CD4-positive, alpha-beta T cell (primary cell): ENCODE data around the gene SLC44A1. TPM values are rescaled to one million over a fixed set of nuclear protein-coding genes. Genes with fewer than 3 reads are reported as not detected.

Experiments used
- ATAC-seq: fragments of 200-7000 bp; cut with Tn5 transposase; one replicate; pipeline ENCODE4 v1.10.0; 2022; ENCODE audit warnings: mild to moderate bottlenecking; ENCODE audit not compliant: poor library complexity
- CTCF ChIA-PET: fragments of 350-600 bp; sonication (Branson Sonifier 250); formaldehyde crosslinking; loops from one replicate; lab custom pipeline; 2021; ENCODE audit warnings: antibody characterized with exemption, inconsistent platforms; lab: Charles Lee
- POLR2A ChIA-PET: fragments of 350-600 bp; sonication (Branson Sonifier 250); formaldehyde crosslinking; loops from one replicate; lab custom pipeline; 2021; ENCODE audit warnings: antibody characterized with exemption, inconsistent platforms; lab: Charles Lee
- DNase-seq, 14 experiments: peaks; one replicate each; pipeline ENCODE4 v3.0.0-alpha.2; 2013 to 2020; ENCODE audit warnings: mixed read lengths in 2 of 14
- H3K27ac ChIP-seq, 2 donors: one replicate each; pipeline versions ENCODE4 v1.5.1 to v1.7.0; 2013; ENCODE audit warnings: low read length in 2 of 2, low read depth in 1 of 2, mild to moderate bottlenecking in 1 of 2
- H3K27me3 ChIP-seq, 2 experiments: 1 replicate in 1 of 2; 2 replicates in 1 of 2; pipeline versions ENCODE4 v1.6.1 to v1.7.0; 2013; ENCODE audit warnings: low read length in 2 of 2, control low read depth in 1 of 2, mild to moderate bottlenecking in 1 of 2, moderate library complexity in 1 of 2; ENCODE audit not compliant: insufficient read depth in 2 of 2, control insufficient read depth in 1 of 2
- H3K36me3 ChIP-seq: one replicate; pipeline ENCODE4 v1.6.1; 2013; ENCODE audit warnings: low read length, control low read depth; ENCODE audit not compliant: insufficient read depth
- H3K4me1 ChIP-seq: one replicate; pipeline ENCODE4 v1.6.1; 2013; ENCODE audit warnings: low read length, control low read depth; ENCODE audit not compliant: insufficient read depth
- H3K4me3 ChIP-seq: one replicate; pipeline ENCODE4 v1.5.1; 2013; ENCODE audit warnings: mild to moderate bottlenecking, low read length, moderate library complexity
- H3K9me3 ChIP-seq, 2 experiments: 1 replicate in 1 of 2; 2 replicates in 1 of 2; pipeline versions ENCODE4 v1.6.1 to v1.7.0; 2013; ENCODE audit warnings: low read length in 2 of 2, mild to moderate bottlenecking in 2 of 2, control low read depth in 1 of 2, moderate library complexity in 1 of 2; ENCODE audit not compliant: control insufficient read depth in 1 of 2, insufficient read depth in 1 of 2
- H3K27ac Mint-ChIP-seq: one replicate; pipeline ENCODE4 v1.8.0; 2020; ENCODE audit warnings: mixed read lengths
- H3K27me3 Mint-ChIP-seq: one replicate; pipeline ENCODE4 v1.8.0; 2021; ENCODE audit warnings: mixed read lengths
- H3K36me3 Mint-ChIP-seq: one replicate; pipeline ENCODE4 v1.8.0; 2021; ENCODE audit warnings: low read depth, mixed read lengths
- H3K4me1 Mint-ChIP-seq: one replicate; pipeline ENCODE4 v1.8.0; 2021; ENCODE audit warnings: low read depth, mixed read lengths
- H3K4me3 Mint-ChIP-seq: one replicate; pipeline ENCODE4 v1.8.0; 2020; ENCODE audit warnings: mild to moderate bottlenecking, mixed read lengths
- H3K9me3 Mint-ChIP-seq: one replicate; pipeline ENCODE4 v1.8.0; 2020; ENCODE audit warnings: mixed read lengths
- intact Hi-C, 2 experiments: fragments of 100-400 bp; cut with DNase I in 1 of 2; cut with micrococcal nuclease in 1 of 2; formaldehyde crosslinking; loops; one replicate each; pipeline versions ENCODE4 v1.15.1 to v1.9.0; 2023 to 2025; cut with DNase I, micrococcal nuclease
- total RNA-seq, 174 experiments: library from RNA in 2 of 174; stranded (reverse) in 2 of 174; gene quantifications; one replicate each; pipeline ENCODE4 v1.2.3 and lab custom pipeline; 2021 to 2026
- TF ChIP-seq, protein P1 (sequence below): fragments of 200-600 bp; IDR thresholded peaks from one replicate; pipeline ENCODE4 v1.8.0; 2022; ENCODE audit warnings: antibody characterized with exemption, mild to moderate bottlenecking

SLC44A1 gene
- total RNA-seq, 2 experiments from 2014 or later: 5.1 to 5.9 TPM

DNA sequence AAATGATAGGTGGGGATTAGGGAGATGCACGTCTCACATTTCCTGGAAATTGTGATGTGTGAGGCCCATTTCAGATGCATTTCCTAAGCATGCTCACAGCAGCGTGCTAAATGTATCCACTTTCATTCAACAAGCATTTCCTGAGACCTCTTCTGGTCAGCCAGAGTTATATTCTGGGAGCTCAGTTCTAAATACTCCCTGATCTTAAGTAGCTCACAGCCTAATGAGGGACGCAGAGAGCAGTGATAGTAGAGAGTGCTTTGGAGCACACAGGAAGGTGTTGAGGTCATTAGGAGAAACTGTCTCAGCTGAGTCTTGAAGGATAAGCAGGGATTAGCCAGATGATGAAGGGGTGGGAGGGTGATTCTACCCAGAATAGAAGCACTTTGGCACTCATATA, 157.2 kb downstream of the SLC44A1 start:
- H3K4me1 ChIP-seq: peaks cover 24% of the 10 kb centered on the region
- H3K36me3 ChIP-seq: no peaks in the 10 kb centered on the region
- H3K4me3 ChIP-seq: no peak overlapping the region
- peaks cover 70% of the 10 kb centered on the region for H3K27me3 Mint-ChIP-seq
- TF ChIP-seq, protein P1, sequence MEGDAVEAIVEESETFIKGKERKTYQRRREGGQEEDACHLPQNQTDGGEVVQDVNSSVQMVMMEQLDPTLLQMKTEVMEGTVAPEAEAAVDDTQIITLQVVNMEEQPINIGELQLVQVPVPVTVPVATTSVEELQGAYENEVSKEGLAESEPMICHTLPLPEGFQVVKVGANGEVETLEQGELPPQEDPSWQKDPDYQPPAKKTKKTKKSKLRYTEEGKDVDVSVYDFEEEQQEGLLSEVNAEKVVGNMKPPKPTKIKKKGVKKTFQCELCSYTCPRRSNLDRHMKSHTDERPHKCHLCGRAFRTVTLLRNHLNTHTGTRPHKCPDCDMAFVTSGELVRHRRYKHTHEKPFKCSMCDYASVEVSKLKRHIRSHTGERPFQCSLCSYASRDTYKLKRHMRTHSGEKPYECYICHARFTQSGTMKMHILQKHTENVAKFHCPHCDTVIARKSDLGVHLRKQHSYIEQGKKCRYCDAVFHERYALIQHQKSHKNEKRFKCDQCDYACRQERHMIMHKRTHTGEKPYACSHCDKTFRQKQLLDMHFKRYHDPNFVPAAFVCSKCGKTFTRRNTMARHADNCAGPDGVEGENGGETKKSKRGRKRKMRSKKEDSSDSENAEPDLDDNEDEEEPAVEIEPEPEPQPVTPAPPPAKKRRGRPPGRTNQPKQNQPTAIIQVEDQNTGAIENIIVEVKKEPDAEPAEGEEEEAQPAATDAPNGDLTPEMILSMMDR: no peak
- H3K4me3 Mint-ChIP-seq: no peak overlapping the region
- H3K9me3 ChIP-seq: peaks cover 0 to 6% of the 10 kb centered on the region in 2 experiments
- H3K27me3 ChIP-seq: peaks cover 19 to 28% of the 10 kb centered on the region in 2 experiments
- DNase-seq (no peak), ATAC-seq (no peak)
- ChIA-PET POLR2A (no interaction called here), CTCF (no interaction called here)
- intact Hi-C loops: no loop called here
- H3K9me3 Mint-ChIP-seq: no peaks in the 10 kb centered on the region
- H3K27ac Mint-ChIP-seq: no peak overlapping the region
- no peak overlapping the region for H3K27ac ChIP-seq
- H3K36me3 Mint-ChIP-seq: peaks cover 4% of the 10 kb centered on the region
- H3K4me1 Mint-ChIP-seq: peaks cover 33% of the 10 kb centered on the region

DNA sequence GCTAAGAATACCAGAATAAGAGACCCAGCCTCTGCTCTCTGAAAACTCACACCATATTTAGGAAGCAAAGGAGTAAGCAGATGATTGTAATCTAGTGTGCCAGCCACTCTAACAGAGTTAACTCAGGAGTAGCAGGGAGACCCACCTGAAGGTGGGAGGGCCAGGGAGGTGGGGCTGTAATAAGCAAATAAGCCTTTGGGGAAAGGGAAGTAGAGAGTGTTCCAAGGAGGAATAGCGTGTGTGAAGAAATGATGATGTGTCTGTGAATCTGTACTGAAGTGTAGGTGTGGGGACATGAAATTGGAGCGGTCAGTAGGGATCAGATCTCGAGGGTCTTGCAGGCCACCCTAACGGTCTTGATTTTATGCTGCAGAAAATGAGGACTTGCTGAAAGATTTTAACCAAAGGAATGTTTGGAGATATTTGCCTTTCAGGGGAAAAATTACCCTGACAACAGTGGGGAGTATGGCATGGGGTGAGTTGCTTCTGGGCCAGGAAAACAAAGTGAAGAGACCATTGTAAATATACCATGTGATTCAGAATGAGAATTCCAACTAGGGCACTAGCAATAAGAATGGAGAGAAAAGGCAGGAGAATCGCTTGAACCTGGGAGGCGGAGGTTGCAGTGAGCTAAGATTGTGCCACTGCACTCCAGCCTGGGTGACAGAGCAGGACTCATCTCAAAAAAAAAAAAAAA, 159.2 kb downstream of the SLC44A1 start:
- Histone ChIP-seq H3K27ac (no peak overlapping the region), H3K9me3 (peaks cover 7% of the 10 kb centered on the region in 2 experiments), H3K36me3 (no peaks in the 10 kb centered on the region), H3K4me1 (peaks cover 24% of the 10 kb centered on the region), H3K4me3 (no peak overlapping the region), H3K27me3 (peaks cover 30 to 33% of the 10 kb centered on the region in 2 experiments)
- peaks cover 4% of the 10 kb centered on the region for H3K36me3 Mint-ChIP-seq
- no peak overlapping the region for H3K27ac Mint-ChIP-seq
- H3K27me3 Mint-ChIP-seq: peaks cover 63% of the 10 kb centered on the region
- ATAC-seq (no peak), DNase-seq (no peak)
- intact Hi-C loops: loop anchor here in 1 of 2 experiments (2.0 kb wide), 1 partner anchor 277 kb away; no protein-coding TSS in a partner anchor
- CTCF ChIA-PET: interaction anchor here (0.6 kb wide), 1 partner anchor 232 kb away, joined by 3 read pairs; no protein-coding TSS in a partner anchor
- peaks cover 33% of the 10 kb centered on the region for H3K4me1 Mint-ChIP-seq
- POLR2A ChIA-PET: no interaction called here
- TF ChIP-seq, protein P1: no peak
- H3K9me3 Mint-ChIP-seq: peaks cover 4% of the 10 kb centered on the region
- no peak overlapping the region for H3K4me3 Mint-ChIP-seq

DNA sequence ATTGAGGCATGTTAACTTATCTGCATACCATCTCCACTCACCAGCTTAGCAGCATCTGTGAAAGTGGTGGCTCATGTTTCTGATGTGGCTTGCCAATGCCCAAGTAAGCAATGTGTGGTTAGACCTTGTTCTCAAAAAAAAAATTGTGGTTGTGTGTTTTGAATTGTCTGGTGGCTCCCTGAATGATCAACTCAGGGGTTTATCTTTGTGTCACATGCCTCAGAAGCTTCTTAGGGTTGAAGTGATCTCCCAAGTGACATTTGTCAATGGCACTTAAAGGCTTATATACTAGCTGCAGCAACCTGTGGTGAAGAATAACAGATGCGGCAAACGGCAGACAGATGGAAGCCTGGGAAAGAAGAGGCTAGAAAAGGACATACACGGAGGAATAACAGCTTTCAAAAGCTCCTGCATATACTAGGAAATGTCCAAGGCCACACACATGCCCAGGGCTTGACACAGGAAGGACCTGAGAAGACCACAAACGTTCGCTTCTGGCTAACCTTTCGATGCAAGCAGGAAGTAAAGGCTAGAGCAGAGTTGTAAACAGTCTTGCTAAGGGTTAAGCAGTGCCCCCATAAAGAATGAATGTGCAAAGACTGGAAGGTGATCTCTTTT, 161.2 kb downstream of the SLC44A1 start:
- Mint-ChIP-seq H3K4me3 (peak overlapping the region; percentile 21), H3K4me1 (peaks cover 33% of the 10 kb centered on the region), H3K9me3 (peaks cover 7% of the 10 kb centered on the region), H3K27me3 (peaks cover 73% of the 10 kb centered on the region), H3K36me3 (peaks cover 4% of the 10 kb centered on the region), H3K27ac (peak overlapping the region; percentile 70)
- ChIA-PET CTCF (interaction anchor here (1.0 to 1.1 kb wide), 2 partner anchors 10 to 161 kb away, joined by 3 to 4 read pairs; partner anchors contain the start of gene SLC44A1), POLR2A (interaction anchor here (0.5 to 2.0 kb wide), 10 partner anchors 20 to 542 kb away, joined by 3 to 22 read pairs (median 6); partner anchors contain the start of gene SLC44A1)
- Histone ChIP-seq H3K27ac (no peak overlapping the region), H3K4me1 (peaks cover 24% of the 10 kb centered on the region), H3K9me3 (peaks cover 10 to 20% of the 10 kb centered on the region in 2 experiments), H3K36me3 (no peaks in the 10 kb centered on the region), H3K27me3 (peaks cover 25 to 33% of the 10 kb centered on the region in 2 experiments), H3K4me3 (no peak overlapping the region)
- TF ChIP-seq, protein P1: no peak
- intact Hi-C loops: loop anchor here in 1 of 2 experiments (1.0 to 5.0 kb wide), 3 partner anchors 161 to 413 kb away; partner anchors contain the start of gene SLC44A1
- DNase-seq: peak in 13 of 14 experiments; percentile 20 to 87 (median 43)
- ATAC-seq: peak; percentile 90
